DOHH2 (cell line): ENCODE results near the gene ZNF286A.
"Not testable (repeated sequence)": the region's sequence is repeated elsewhere in the genome, so short reads cannot be mapped to it uniquely, and the experiment has no call there.

ENCODE experiments used
- CTCF ChIP-seq: fragments of 200-600 bp; sonication (generic); IDR thresholded peaks from one replicate; pipeline ENCODE4 v1.5.1; 2014; ENCODE audit warnings: antibody characterized with exemption, mild to moderate bottlenecking, low read depth, low read length; ENCODE audit not compliant: poor library complexity, severe bottlenecking
- EZH2phosphoT487 ChIP-seq: fragments of 200-600 bp; sonication (generic); IDR thresholded peaks from 2 replicates; pipeline ENCODE4 v1.6.1; 2017; ENCODE audit warnings: borderline replicate concordance, mild to moderate bottlenecking, antibody characterized with exemption, low read length, moderate library complexity, mixed read lengths

- TF ChIP-seq CTCF, EZH2phosphoT487: not testable (repeated sequence)
Measured at GRCh38 chr17:15733174-15733789, 33.7 kb downstream of the ZNF286A start.
